ENCODE data around the gene INA. TPM values are rescaled to one million over a fixed set of nuclear protein-coding genes. Genes with fewer than 3 reads are reported as not detected.

The INA gene
- total RNA-seq: 0.12 and 0.59 TPM in 2 replicates

DNA sequence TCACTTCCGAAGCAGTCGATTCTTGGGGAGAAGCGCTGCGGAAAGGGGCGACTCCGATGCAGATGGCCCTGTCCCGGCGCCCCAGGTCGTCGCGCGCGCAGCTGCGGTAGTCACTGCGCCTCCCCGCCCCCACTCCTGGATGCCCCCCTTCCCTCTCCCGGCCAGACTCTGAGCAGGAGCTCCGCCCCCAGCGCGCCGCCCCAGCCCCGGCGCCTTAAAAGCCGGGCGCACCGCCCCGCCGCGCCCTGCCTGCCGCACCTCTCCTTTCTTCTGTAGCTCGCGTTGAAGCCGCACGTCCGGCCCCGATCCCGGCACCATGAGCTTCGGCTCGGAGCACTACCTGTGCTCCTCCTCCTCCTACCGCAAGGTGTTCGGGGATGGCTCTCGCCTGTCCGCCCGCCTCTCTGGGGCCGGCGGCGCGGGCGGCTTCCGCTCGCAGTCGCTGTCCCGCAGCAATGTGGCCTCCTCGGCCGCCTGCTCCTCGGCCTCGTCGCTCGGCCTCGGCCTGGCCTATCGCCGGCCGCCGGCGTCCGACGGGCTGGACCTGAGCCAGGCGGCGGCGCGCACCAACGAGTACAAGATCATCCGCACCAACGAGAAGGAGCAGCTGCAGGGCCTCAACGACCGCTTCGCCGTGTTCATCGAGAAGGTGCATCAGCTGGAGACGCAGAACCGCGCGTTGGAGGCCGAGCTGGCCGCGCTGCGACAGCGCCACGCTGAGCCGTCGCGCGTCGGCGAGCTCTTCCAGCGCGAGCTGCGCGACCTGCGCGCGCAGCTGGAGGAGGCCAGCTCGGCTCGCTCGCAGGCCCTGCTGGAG lies at the start of gene INA:
Gene INA (plus strand): TSS at position 243 of the 817 bp plus-strand sequence. CDS start 74 bp downstream, at position 317.

DNA sequence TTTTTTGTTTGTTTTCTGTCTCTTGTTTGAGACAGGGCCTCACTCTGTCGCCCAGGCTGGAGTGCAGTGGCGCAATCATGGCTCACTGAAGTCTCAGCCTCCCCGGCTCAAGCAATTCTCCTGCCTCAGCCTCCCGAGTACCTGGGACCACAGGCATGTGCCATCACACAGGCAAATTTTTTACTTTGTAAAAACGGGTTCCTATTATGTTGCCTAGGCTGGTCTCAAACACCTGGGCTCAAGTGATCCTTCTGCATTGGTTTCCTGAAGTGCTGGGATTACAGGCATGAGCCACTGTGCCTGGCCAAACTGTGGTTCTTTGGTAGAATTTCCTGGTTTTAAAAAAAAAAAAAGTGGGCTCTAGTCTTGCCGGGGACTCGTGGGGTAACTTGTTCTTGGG lies 31.4 kb upstream of the INA start, which contains the start of gene RPEL1:
Gene RPEL1 (plus strand): TSS at position 301 of the 400 bp plus-strand sequence. CDS start 110 bp downstream, outside the sequence.

Other genes starting within 250 kb of the INA start
- 55.4 and 101 TPM in 2 replicates for gene NT5C2, start 83.9 kb upstream of the INA start, total RNA-seq
- not detected in 2 replicates for gene RPEL1, start 31.3 kb upstream of the INA start, total RNA-seq
- 8.2 and 11.5 TPM in 2 replicates for gene PCGF6, start 74.0 kb downstream of the INA start, total RNA-seq
- gene TAF5, start 90.8 kb downstream of the INA start, total RNA-seq: 3.1 and 3.2 TPM in 2 replicates
- gene ATP5MK, start 119.3 kb downstream of the INA start, total RNA-seq: 269 and 308 TPM in 2 replicates
- gene PDCD11, start 119.5 kb downstream of the INA start, total RNA-seq: 18.3 and 18.5 TPM in 2 replicates
- gene CALHM2, start 175.2 kb downstream of the INA start, total RNA-seq: 124 and 125 TPM in 2 replicates
- gene CALHM1, start 181.8 kb downstream of the INA start, total RNA-seq: not detected in 2 replicates
- gene CALHM3, start 202.1 kb downstream of the INA start, total RNA-seq: not detected in 2 replicates
- gene NEURL1, start 216.6 kb downstream of the INA start, total RNA-seq: 0.12 and 0.68 TPM in 2 replicates